ENCODE measurements around the gene CDK5. TPM values are rescaled to one million over a fixed set of nuclear protein-coding genes. Genes with fewer than 3 reads are reported as not detected.
A peak's percentile ranks its signal among the peaks of the same experiment; 100 is the strongest.

Gene CDK5
- total and polyA plus RNA-seq, 9 of the 15 experiments (the other 6 are each of a cell fraction or from before 2014, with no cell fraction given), result 3.2 to 38.0 (median 27.5) TPM

DNA sequence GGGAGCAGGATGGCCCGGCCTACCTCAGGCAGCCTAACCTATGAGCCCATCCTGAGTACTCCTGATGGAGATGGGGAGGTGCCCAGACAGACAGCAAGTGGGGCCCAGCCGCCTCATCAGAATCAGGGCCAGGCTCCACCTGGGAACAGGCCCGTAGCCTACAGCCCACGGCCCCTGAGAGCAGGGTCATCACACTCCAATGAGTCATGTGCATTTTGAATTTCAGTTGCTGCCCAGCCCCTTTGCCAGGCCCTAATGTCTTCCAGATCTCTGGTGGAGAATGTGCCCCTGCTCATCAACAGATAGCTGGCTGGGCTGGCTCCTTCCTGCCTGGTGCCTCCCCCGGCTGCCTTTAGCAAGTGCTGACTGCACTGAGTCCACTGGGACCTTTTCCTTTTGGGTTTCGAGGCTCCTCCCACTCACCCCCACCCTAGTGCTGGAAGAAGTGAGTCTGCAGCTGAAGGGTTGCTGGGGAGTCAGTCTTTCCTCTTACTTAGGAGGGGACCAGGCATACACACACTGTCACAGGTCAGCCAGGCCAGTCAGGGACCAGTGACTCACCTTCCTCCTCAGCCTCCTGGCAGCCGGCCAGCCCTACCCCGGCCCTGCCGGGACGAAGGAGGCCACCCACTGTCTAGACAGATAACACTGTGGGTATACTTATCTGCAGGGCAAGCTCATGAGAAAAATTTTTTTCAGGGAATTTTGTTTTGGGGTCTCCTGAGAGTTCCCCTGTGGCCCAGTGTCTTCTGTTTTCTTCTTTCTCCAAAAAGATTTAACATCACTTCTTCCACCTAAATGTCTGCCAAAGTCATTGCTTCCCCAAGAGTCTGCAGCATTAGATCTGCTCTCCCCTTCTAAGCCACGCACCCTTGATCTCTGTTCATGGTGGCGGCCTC lies 18.5 kb downstream of the CDK5 start (continued):
- TF ChIP-seq, protein P1, sequence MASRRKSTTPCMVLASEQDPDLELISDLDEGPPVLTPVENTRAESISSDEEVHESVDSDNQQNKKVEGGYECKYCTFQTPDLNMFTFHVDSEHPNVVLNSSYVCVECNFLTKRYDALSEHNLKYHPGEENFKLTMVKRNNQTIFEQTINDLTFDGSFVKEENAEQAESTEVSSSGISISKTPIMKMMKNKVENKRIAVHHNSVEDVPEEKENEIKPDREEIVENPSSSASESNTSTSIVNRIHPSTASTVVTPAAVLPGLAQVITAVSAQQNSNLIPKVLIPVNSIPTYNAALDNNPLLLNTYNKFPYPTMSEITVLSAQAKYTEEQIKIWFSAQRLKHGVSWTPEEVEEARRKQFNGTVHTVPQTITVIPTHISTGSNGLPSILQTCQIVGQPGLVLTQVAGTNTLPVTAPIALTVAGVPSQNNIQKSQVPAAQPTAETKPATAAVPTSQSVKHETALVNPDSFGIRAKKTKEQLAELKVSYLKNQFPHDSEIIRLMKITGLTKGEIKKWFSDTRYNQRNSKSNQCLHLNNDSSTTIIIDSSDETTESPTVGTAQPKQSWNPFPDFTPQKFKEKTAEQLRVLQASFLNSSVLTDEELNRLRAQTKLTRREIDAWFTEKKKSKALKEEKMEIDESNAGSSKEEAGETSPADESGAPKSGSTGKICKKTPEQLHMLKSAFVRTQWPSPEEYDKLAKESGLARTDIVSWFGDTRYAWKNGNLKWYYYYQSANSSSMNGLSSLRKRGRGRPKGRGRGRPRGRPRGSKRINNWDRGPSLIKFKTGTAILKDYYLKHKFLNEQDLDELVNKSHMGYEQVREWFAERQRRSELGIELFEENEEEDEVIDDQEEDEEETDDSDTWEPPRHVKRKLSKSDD (conservative IDR thresholded peaks at IDR 0.05; ENCODE audit: low read length), result no peak
- TF ChIP-seq TAF1 (IDR thresholded peaks at IDR 0.05; ENCODE audit: control insufficient read depth, extremely low read depth, insufficient read depth, low read length, severe bottlenecking), result peak; percentile 16
- peak; percentile 48; the same call in 1 of the 2 replicates for TF ChIP-seq TOE1 (IDR thresholded peaks at IDR 0.05; ENCODE audit: borderline replicate concordance)
- no peak for TF ChIP-seq TOE1 (CRISPR knock-in tag; IDR thresholded peaks at IDR 0.05; ENCODE audit: borderline replicate concordance, low read depth)
- TF ChIP-seq TGIF2 (CRISPR knock-in tag; IDR thresholded peaks at IDR 0.05), result no peak; the same call in 1 of the 2 replicates
- no peak for TF ChIP-seq ZBTB8A (IDR thresholded peaks at IDR 0.05; ENCODE audit: partially characterized antibody)
- TF ChIP-seq ZNF785 (CRISPR knock-in tag; IDR thresholded peaks at IDR 0.05), result no peak
- TF ChIP-seq ZNF133 (CRISPR knock-in tag; IDR thresholded peaks at IDR 0.05), result no peak
- TF ChIP-seq BACH1 (tag; IDR thresholded peaks at IDR 0.05), result no peak
- TF ChIP-seq, protein P2, sequence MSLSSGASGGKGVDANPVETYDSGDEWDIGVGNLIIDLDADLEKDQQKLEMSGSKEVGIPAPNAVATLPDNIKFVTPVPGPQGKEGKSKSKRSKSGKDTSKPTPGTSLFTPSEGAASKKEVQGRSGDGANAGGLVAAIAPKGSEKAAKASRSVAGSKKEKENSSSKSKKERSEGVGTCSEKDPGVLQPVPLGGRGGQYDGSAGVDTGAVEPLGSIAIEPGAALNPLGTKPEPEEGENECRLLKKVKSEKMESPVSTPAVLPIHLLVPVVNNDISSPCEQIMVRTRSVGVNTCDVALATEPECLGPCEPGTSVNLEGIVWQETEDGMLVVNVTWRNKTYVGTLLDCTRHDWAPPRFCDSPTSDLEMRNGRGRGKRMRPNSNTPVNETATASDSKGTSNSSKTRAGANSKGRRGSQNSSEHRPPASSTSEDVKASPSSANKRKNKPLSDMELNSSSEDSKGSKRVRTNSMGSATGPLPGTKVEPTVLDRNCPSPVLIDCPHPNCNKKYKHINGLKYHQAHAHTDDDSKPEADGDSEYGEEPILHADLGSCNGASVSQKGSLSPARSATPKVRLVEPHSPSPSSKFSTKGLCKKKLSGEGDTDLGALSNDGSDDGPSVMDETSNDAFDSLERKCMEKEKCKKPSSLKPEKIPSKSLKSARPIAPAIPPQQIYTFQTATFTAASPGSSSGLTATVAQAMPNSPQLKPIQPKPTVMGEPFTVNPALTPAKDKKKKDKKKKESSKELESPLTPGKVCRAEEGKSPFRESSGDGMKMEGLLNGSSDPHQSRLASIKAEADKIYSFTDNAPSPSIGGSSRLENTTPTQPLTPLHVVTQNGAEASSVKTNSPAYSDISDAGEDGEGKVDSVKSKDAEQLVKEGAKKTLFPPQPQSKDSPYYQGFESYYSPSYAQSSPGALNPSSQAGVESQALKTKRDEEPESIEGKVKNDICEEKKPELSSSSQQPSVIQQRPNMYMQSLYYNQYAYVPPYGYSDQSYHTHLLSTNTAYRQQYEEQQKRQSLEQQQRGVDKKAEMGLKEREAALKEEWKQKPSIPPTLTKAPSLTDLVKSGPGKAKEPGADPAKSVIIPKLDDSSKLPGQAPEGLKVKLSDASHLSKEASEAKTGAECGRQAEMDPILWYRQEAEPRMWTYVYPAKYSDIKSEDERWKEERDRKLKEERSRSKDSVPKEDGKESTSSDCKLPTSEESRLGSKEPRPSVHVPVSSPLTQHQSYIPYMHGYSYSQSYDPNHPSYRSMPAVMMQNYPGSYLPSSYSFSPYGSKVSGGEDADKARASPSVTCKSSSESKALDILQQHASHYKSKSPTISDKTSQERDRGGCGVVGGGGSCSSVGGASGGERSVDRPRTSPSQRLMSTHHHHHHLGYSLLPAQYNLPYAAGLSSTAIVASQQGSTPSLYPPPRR (CRISPR knock-in tag; IDR thresholded peaks at IDR 0.05; ENCODE audit: borderline replicate concordance), result peak; percentile 35; the same call in 1 of the 2 replicates
- peak; percentile 62 for TF ChIP-seq SP1 (CRISPR knock-in tag; IDR thresholded peaks at IDR 0.05)
- TF ChIP-seq ZNF134 (CRISPR knock-in tag; conservative IDR thresholded peaks at IDR 0.05), result no peak; the same call in 1 of the 2 replicates
- TF ChIP-seq, protein P3, sequence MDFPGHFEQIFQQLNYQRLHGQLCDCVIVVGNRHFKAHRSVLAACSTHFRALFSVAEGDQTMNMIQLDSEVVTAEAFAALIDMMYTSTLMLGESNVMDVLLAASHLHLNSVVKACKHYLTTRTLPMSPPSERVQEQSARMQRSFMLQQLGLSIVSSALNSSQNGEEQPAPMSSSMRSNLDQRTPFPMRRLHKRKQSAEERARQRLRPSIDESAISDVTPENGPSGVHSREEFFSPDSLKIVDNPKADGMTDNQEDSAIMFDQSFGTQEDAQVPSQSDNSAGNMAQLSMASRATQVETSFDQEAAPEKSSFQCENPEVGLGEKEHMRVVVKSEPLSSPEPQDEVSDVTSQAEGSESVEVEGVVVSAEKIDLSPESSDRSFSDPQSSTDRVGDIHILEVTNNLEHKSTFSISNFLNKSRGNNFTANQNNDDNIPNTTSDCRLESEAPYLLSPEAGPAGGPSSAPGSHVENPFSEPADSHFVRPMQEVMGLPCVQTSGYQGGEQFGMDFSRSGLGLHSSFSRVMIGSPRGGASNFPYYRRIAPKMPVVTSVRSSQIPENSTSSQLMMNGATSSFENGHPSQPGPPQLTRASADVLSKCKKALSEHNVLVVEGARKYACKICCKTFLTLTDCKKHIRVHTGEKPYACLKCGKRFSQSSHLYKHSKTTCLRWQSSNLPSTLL (IDR thresholded peaks at IDR 0.05), result no peak
- TF ChIP-seq CHCHD3 (CRISPR knock-in tag; IDR thresholded peaks at IDR 0.05), result 0 out of 2 replicates have a peak, but pooled peaks have one; percentile 80
- TF ChIP-seq TARDBP (IDR thresholded peaks at IDR 0.05), result peak; percentile 77; the same call in 1 of the 2 replicates
- peak; percentile 71 for TF ChIP-seq TBP (optimal IDR thresholded peaks at IDR 0.05; ENCODE audit: low read depth, low read length)
- TF ChIP-seq PRPF4 (IDR thresholded peaks at IDR 0.05; ENCODE audit: insufficient read depth, low read depth, low read length, poor library complexity, severe bottlenecking), result no peak
- peak; percentile 44; the same call in 1 of the 2 replicates for TF ChIP-seq ZNF165 (CRISPR knock-in tag; IDR thresholded peaks at IDR 0.05; ENCODE audit: borderline replicate concordance)

All from K562 (cell line).